ENCODE results near the gene NOP10. TPM values are rescaled to one million over a fixed set of nuclear protein-coding genes. Genes with fewer than 3 reads are reported as not detected.

Gene NOP10
- total RNA-seq: 122 and 168 TPM in 2 replicates

GRCh38 chr15:34342737-34343575 lies at the start of gene NOP10, which contains the start of gene NUTM1:
TSS of gene NOP10 (minus strand) at chr15:34343136. CDS start at chr15:34343073, 63 bp downstream.
TSS of gene NUTM1 (plus strand) at chr15:34343315. CDS start at chr15:34343697, 382 bp downstream.

GRCh38 chr15:34367101-34368081 lies 24.5 kb upstream of the NOP10 start, which contains the start of gene LPCAT4:
TSS of gene LPCAT4 (minus strand) at chr15:34367196. CDS start at chr15:34367100, 96 bp downstream.

GRCh38 chr15:34337557-34338306 lies 5.2 kb downstream of the NOP10 start, which contains the start of gene SLC12A6:
TSS of gene SLC12A6 (minus strand) at chr15:34337781. CDS start at chr15:34336680, 1,101 bp downstream.

Other genes with a start within 250 kb of the NOP10 start
- gene EMC7, start 241.3 kb downstream of the NOP10 start, total RNA-seq: 50.2 and 60.1 TPM in 2 replicates
- 2.4 and 2.7 TPM in 2 replicates for gene PGBD4, start 241.1 kb downstream of the NOP10 start, total RNA-seq
- gene KATNBL1, start 133.0 kb downstream of the NOP10 start, total RNA-seq: 49.9 and 57.9 TPM in 2 replicates
- gene EMC4, start 118.1 kb downstream of the NOP10 start, total RNA-seq: 131 and 198 TPM in 2 replicates
- gene SLC12A6, start 5.4 kb downstream of the NOP10 start, total RNA-seq: 24.3 and 60.5 TPM in 2 replicates
- not detected in 2 replicates for gene NUTM1, start 179 bp upstream of the NOP10 start, total RNA-seq
- gene LPCAT4, start 24.1 kb upstream of the NOP10 start, total RNA-seq: 4.8 and 9.9 TPM in 2 replicates
- gene GOLGA8A, start 94.7 kb upstream of the NOP10 start, total RNA-seq: 12.0 and 21.2 TPM in 2 replicates
- 27.7 and 30.5 TPM in 2 replicates for gene GOLGA8B, start 240.5 kb upstream of the NOP10 start, total RNA-seq